GM18951 (cell line): ENCODE results near the gene ZCCHC7.

ENCODE experiments used
- POLR2A ChIP-seq: IDR thresholded peaks from 4 replicates; pipeline ENCODE4 v1.6.1; 2011; ENCODE audit warnings: mild to moderate bottlenecking; ENCODE audit not compliant: insufficient read length, insufficient read depth; ENCODE audit errors: extremely low read depth
- in situ Hi-C: fragments of 300-500 bp; cut with MboI; formaldehyde crosslinking; loops from one replicate; pipeline ENCODE4 v1.12.0; 2022; ENCODE audit warnings: low sequenced_read_pairs, mixed read lengths, inconsistent platforms; ENCODE audit not compliant: unreplicated experiment

Gene ZCCHC7

GRCh38 chr9:37362430-37362829 is 242.1 kb downstream of the ZCCHC7 start:
- in situ Hi-C loops: no loop called here
- TF ChIP-seq POLR2A: no peak

GRCh38 chr9:37363124-37363523 is 242.8 kb downstream of the ZCCHC7 start:
- in situ Hi-C loops: no loop called here
- TF ChIP-seq POLR2A: no peak

GRCh38 chr9:37364136-37364535 is 243.8 kb downstream of the ZCCHC7 start:
- no peak for TF ChIP-seq POLR2A
- in situ Hi-C loops: no loop called here

GRCh38 chr9:37364751-37365360 is 244.5 kb downstream of the ZCCHC7 start:
- in situ Hi-C loops: no loop called here
- no peak for TF ChIP-seq POLR2A

GRCh38 chr9:37369671-37370070 is 249.3 kb downstream of the ZCCHC7 start:
- TF ChIP-seq POLR2A: peak; percentile 53
- in situ Hi-C loops: no loop called here

GRCh38 chr9:37370282-37370681 is 249.9 kb downstream of the ZCCHC7 start:
- TF ChIP-seq POLR2A: no peak
- in situ Hi-C loops: no loop called here

GRCh38 chr9:37370968-37371563 is 250.7 kb downstream of the ZCCHC7 start:
- TF ChIP-seq POLR2A: peak; percentile 72
- in situ Hi-C loops: no loop called here

GRCh38 chr9:37371565-37372464 is 251.4 kb downstream of the ZCCHC7 start:
- in situ Hi-C loops: no loop called here
- TF ChIP-seq POLR2A: peak; percentile 9

GRCh38 chr9:37372839-37373238 is 252.5 kb downstream of the ZCCHC7 start:
- TF ChIP-seq POLR2A: no peak
- in situ Hi-C loops: no loop called here

GRCh38 chr9:37373621-37374020 is 253.2 kb downstream of the ZCCHC7 start:
- no peak for TF ChIP-seq POLR2A
- in situ Hi-C loops: no loop called here

GRCh38 chr9:37374892-37375291 is 254.5 kb downstream of the ZCCHC7 start:
- in situ Hi-C loops: no loop called here

GRCh38 chr9:37377688-37378612 is 257.6 kb downstream of the ZCCHC7 start:
- in situ Hi-C loops: no loop called here
- TF ChIP-seq POLR2A: no peak

More at GRCh38 chr9:37374892-37375291, 254.5 kb downstream of the ZCCHC7 start:
- no peak for TF ChIP-seq POLR2A

GRCh38 chr9:37378613-37379004 is 258.2 kb downstream of the ZCCHC7 start:
- no peak for TF ChIP-seq POLR2A
- in situ Hi-C loops: no loop called here
